MM.1S (cell line): ENCODE results near the gene PNPLA6.
A peak's percentile ranks its signal among the peaks of the same experiment; 100 is the strongest.

ENCODE experiments used
- DNase-seq: peaks from one replicate; pipeline ENCODE4 v3.0.0-alpha.2; 2015
- H2AFZ ChIP-seq: fragments of 300-600 bp; sonication (generic); 2 replicates; pipeline ENCODE4 v1.6.0; 2016; ENCODE audit warnings: antibody characterized with exemption, low read length
- H3F3A ChIP-seq: fragments of 300-600 bp; sonication (generic); 2 replicates; pipeline ENCODE4 v1.6.1; 2016; ENCODE audit warnings: mild to moderate bottlenecking, antibody characterized with exemption, low read length, moderate library complexity, mixed read lengths; ENCODE audit not compliant: insufficient read depth
- H3K27ac ChIP-seq: fragments of 300-600 bp; sonication (generic); 2 replicates; pipeline ENCODE4 v1.5.1; 2016; ENCODE audit warnings: mild to moderate bottlenecking, low read length
- H3K27me3 ChIP-seq: fragments of 300-600 bp; sonication (generic); replicated peaks from 2 replicates; pipeline ENCODE4 v1.6.0; 2016; ENCODE audit warnings: low read length; ENCODE audit not compliant: insufficient read depth
- H3K36me3 ChIP-seq: fragments of 300-600 bp; sonication (generic); replicated peaks from 2 replicates; pipeline ENCODE4 v1.6.1; 2016; ENCODE audit warnings: mild to moderate bottlenecking, low read length, mixed read lengths; ENCODE audit not compliant: insufficient read depth
- H3K4me1 ChIP-seq: fragments of 300-600 bp; sonication (generic); 2 replicates; pipeline ENCODE4 v1.6.1; 2016; ENCODE audit warnings: low read length, mixed read lengths
- H3K4me2 ChIP-seq: fragments of 300-600 bp; sonication (generic); 2 replicates; pipeline ENCODE4 v1.6.0; 2016; ENCODE audit warnings: low read depth, low read length
- H3K4me3 ChIP-seq: fragments of 300-600 bp; sonication (generic); 2 replicates; pipeline ENCODE4 v1.5.1; 2016; ENCODE audit warnings: low read length, mixed read lengths
- H3K79me2 ChIP-seq: fragments of 300-600 bp; sonication (generic); 2 replicates; pipeline ENCODE4 v1.6.1; 2016; ENCODE audit warnings: mixed run types, low read length, mixed read lengths
- H3K9ac ChIP-seq: fragments of 300-600 bp; sonication (generic); 2 replicates; pipeline ENCODE4 v1.6.1; 2016; ENCODE audit warnings: low read length, mixed read lengths
- H3K9me2 ChIP-seq: fragments of 300-600 bp; sonication (generic); replicated peaks from 2 replicates; pipeline ENCODE4 v1.6.1; 2016; ENCODE audit warnings: mild to moderate bottlenecking, low read length, mixed read lengths; ENCODE audit not compliant: insufficient read depth
- H3K9me3 ChIP-seq: fragments of 300-600 bp; sonication (generic); replicated peaks from 2 replicates; pipeline ENCODE4 v1.6.1; 2016; ENCODE audit warnings: mild to moderate bottlenecking, low read length, mixed read lengths; ENCODE audit not compliant: insufficient read depth
- H4K20me1 ChIP-seq: fragments of 300-600 bp; sonication (generic); 2 replicates; pipeline ENCODE4 v1.6.1; 2016; ENCODE audit warnings: mild to moderate bottlenecking, low read length, moderate library complexity, mixed read lengths; ENCODE audit not compliant: insufficient read depth
- EZH2 ChIP-seq: fragments of 300-600 bp; sonication (generic); optimal IDR thresholded peaks from 2 replicates; pipeline ENCODE3; 2017; ENCODE audit warnings: low read depth, mild to moderate bottlenecking, antibody characterized with exemption, low read length, mixed read lengths
- EZH2phosphoT487 ChIP-seq: fragments of 300-600 bp; sonication (generic); IDR thresholded peaks from 2 replicates; pipeline ENCODE4 v1.6.1; 2018; ENCODE audit warnings: antibody characterized with exemption, low read length
- TF ChIP-seq, protein P1 (sequence below): fragments of 300-600 bp; sonication (generic); IDR thresholded peaks from 2 replicates; pipeline ENCODE4 v1.5.1; 2016; ENCODE audit warnings: antibody characterized with exemption, low read length, mixed read lengths

PNPLA6 gene

GRCh38 chr19:7505682-7506384 is 29.7 kb upstream of the PNPLA6 start:
- Histone ChIP-seq H3K4me3 (peak overlapping the region; percentile 42; the same call in 1 of the 2 replicates), H2AFZ (peak overlapping the region; percentile 47), H4K20me1 (no peaks in the 10 kb centered on the region), H3K9me3 (no peaks in the 10 kb centered on the region), H3K4me1 (no peaks in the 10 kb centered on the region), H3K9me2 (no peaks in the 10 kb centered on the region), H3K9ac (no peak overlapping the region), H3K27me3 (peaks cover 39% of the 10 kb centered on the region), H3F3A (no peaks in the 10 kb centered on the region; the same call in 1 of the 2 replicates), H3K36me3 (no peaks in the 10 kb centered on the region), H3K27ac (no peak overlapping the region), H3K4me2 (peak overlapping the region; percentile 69), H3K79me2 (no peaks in the 10 kb centered on the region)
- TF ChIP-seq, protein P1, sequence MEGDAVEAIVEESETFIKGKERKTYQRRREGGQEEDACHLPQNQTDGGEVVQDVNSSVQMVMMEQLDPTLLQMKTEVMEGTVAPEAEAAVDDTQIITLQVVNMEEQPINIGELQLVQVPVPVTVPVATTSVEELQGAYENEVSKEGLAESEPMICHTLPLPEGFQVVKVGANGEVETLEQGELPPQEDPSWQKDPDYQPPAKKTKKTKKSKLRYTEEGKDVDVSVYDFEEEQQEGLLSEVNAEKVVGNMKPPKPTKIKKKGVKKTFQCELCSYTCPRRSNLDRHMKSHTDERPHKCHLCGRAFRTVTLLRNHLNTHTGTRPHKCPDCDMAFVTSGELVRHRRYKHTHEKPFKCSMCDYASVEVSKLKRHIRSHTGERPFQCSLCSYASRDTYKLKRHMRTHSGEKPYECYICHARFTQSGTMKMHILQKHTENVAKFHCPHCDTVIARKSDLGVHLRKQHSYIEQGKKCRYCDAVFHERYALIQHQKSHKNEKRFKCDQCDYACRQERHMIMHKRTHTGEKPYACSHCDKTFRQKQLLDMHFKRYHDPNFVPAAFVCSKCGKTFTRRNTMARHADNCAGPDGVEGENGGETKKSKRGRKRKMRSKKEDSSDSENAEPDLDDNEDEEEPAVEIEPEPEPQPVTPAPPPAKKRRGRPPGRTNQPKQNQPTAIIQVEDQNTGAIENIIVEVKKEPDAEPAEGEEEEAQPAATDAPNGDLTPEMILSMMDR = no peak
- TF ChIP-seq EZH2phosphoT487 = no peak
- peak; percentile 47 for DNase-seq

DNA sequence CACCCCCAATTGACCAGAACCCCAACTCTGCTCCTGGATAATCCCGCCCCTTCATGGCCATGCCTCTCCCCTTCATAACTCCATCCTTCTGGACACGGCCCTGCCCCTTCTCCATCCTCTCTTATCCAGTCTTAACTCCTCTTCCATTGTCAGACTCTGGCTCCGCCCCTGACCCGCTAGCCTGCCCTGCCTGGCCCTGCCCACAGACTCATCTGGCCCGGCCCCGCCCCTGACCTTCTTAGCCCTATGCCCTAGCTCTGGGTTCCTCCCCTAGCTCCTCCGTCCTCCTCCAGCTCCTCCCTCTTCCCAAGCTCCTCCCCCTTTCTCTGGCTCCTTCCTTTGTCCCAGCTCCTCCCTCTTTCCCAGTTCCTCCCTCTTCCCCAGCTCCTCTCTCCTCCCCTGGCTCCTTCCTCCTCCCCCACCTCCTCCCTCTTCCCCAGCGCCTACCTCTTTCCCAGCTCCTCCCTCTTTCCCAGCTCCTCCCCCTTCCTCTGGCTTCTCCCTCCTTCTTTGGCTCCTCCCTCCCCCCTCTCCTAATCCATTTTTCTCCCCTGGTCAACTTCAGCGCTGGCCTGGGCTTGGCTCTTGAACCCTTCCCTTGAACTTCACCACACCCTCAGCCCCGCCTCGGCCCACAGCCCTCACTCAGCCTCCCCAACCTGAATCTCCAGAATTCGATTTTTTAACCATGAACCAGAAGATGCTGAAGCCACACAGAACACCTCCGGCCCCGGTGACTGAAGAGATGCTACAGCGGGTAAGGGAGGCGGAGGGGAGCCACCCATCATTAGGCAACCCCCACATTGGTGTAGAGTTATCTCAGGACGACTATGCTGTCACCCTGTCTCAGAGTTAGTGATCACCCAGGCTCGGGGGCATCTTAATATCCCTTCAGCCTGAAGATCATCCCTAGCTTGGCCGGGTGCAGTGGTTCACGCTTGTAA is 28.9 kb upstream of the PNPLA6 start:
- H3K4me1 ChIP-seq = no peaks in the 10 kb centered on the region
- no peak overlapping the region for H3K9ac ChIP-seq
- H3K4me3 ChIP-seq = no peak overlapping the region
- H4K20me1 ChIP-seq = no peaks in the 10 kb centered on the region
- DNase-seq = peak; percentile 82
- peaks cover 39% of the 10 kb centered on the region for H3K27me3 ChIP-seq
- no peak overlapping the region for H3K27ac ChIP-seq
- no peaks in the 10 kb centered on the region for H3K9me2 ChIP-seq
- 0 out of 2 replicates have a peak overlapping the region, but pooled peaks have one; percentile 46 for H2AFZ ChIP-seq
- H3K79me2 ChIP-seq = no peaks in the 10 kb centered on the region
- H3F3A ChIP-seq = no peaks in the 10 kb centered on the region; the same call in 1 of the 2 replicates
- H3K9me3 ChIP-seq = no peaks in the 10 kb centered on the region
- H3K4me2 ChIP-seq = peak overlapping the region; percentile 37; the same call in 1 of the 2 replicates
- no peaks in the 10 kb centered on the region for H3K36me3 ChIP-seq
- no peak for TF ChIP-seq EZH2phosphoT487

DNA sequence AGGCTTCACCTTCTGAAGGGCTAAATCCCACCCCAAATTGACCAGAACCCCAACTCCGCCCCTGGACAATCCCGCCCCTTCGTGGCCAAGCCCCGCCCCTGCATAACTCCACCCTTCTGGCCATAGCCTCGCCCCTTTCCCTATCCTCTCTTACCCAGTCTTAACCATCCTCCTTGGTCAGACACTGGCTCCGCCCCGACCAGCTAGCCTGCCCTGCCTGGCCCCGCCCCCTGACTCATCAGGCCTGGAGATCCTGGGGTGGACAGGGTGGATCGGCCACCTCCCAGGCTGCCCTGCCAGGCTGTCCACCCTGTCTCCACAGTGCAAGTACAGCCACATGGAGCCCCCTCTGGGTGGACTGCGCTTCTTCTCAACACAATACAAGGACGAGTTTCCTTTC is 27.6 kb upstream of the PNPLA6 start:
- DNase-seq = peak; percentile 31
- Histone ChIP-seq H3K4me3 (no peak overlapping the region), H3K36me3 (no peaks in the 10 kb centered on the region), H3F3A (no peaks in the 10 kb centered on the region; the same call in 1 of the 2 replicates), H3K9me3 (no peaks in the 10 kb centered on the region), H3K9ac (no peak overlapping the region), H3K9me2 (no peaks in the 10 kb centered on the region), H3K79me2 (no peaks in the 10 kb centered on the region), H2AFZ (no peak overlapping the region), H3K4me1 (no peaks in the 10 kb centered on the region), H4K20me1 (no peaks in the 10 kb centered on the region), H3K4me2 (no peak overlapping the region), H3K27ac (no peak overlapping the region), H3K27me3 (peaks cover 41% of the 10 kb centered on the region)
- TF ChIP-seq, protein P1 = no peak
- no peak for TF ChIP-seq EZH2
- TF ChIP-seq EZH2phosphoT487 = no peak
